Progenitor cell of endocrine pancreas (in vitro differentiated cells): ENCODE data around the gene DRAXIN. TPM values are rescaled to one million over a fixed set of nuclear protein-coding genes. Genes with fewer than 3 reads are reported as not detected.

Experiments used
- DNase-seq: peaks from one replicate; pipeline ENCODE4 v3.0.0; 2021; ENCODE audit warnings: low spot score; ENCODE audit not compliant: unreplicated experiment
- H3K27ac Mint-ChIP-seq: 2 replicates; pipeline ENCODE4 v1.8.0; 2021; ENCODE audit warnings: mild to moderate bottlenecking, moderate library complexity, mixed read lengths
- H3K27me3 Mint-ChIP-seq: 2 replicates; pipeline ENCODE4 v1.8.0; 2021; ENCODE audit warnings: mixed read lengths
- H3K36me3 Mint-ChIP-seq: 2 replicates; pipeline ENCODE4 v1.8.0; 2022; ENCODE audit warnings: mixed read lengths; ENCODE audit not compliant: insufficient read depth
- H3K4me1 Mint-ChIP-seq: 2 replicates; pipeline ENCODE4 v1.8.0; 2021; ENCODE audit warnings: low read depth, mixed read lengths
- H3K4me3 Mint-ChIP-seq: 2 replicates; pipeline ENCODE4 v1.8.0; 2021; ENCODE audit warnings: low read depth, mild to moderate bottlenecking, moderate library complexity, mixed read lengths
- H3K9me3 Mint-ChIP-seq: 2 replicates; pipeline ENCODE4 v1.8.0; 2021; ENCODE audit warnings: low read depth, mixed read lengths
- total RNA-seq: library from RNA; stranded (reverse); gene quantifications from 2 replicates; pipeline ENCODE4 v1.2.1, GENCODE V29; 2021
- TF ChIP-seq, protein P1 (sequence below): fragments of 200-600 bp; sonication (generic); IDR thresholded peaks from one replicate; pipeline ENCODE4 v1.5.0; 2021; ENCODE audit warnings: antibody characterized with exemption, mild to moderate bottlenecking; ENCODE audit not compliant: unreplicated experiment

The DRAXIN gene
- total RNA-seq, 1 donor from 2014 or later: 2.8 TPM

DNA sequence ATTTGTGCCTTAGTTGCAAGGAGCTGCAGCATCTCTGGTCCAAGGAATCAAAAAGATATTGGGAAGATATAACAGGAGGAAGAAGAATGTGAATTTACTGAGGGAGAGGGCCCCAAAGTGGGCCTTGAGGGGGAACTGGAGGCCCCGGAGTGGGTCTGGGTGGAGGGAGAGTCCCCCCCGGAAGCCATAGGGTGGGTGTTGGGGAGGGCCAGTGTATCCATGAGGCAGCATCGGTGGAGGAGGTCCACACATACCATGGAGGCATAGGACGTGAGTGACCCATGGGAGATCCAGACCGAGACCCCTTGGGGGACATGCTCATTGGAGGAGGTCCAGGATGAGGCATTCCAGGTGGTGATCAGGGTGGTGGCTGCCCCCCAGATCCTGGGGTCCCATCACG, 69.8 kb downstream of the DRAXIN start:
- peaks cover 40% of the 10 kb centered on the region for H3K27me3 Mint-ChIP-seq
- TF ChIP-seq, protein P1, sequence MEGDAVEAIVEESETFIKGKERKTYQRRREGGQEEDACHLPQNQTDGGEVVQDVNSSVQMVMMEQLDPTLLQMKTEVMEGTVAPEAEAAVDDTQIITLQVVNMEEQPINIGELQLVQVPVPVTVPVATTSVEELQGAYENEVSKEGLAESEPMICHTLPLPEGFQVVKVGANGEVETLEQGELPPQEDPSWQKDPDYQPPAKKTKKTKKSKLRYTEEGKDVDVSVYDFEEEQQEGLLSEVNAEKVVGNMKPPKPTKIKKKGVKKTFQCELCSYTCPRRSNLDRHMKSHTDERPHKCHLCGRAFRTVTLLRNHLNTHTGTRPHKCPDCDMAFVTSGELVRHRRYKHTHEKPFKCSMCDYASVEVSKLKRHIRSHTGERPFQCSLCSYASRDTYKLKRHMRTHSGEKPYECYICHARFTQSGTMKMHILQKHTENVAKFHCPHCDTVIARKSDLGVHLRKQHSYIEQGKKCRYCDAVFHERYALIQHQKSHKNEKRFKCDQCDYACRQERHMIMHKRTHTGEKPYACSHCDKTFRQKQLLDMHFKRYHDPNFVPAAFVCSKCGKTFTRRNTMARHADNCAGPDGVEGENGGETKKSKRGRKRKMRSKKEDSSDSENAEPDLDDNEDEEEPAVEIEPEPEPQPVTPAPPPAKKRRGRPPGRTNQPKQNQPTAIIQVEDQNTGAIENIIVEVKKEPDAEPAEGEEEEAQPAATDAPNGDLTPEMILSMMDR: no peak

DNA sequence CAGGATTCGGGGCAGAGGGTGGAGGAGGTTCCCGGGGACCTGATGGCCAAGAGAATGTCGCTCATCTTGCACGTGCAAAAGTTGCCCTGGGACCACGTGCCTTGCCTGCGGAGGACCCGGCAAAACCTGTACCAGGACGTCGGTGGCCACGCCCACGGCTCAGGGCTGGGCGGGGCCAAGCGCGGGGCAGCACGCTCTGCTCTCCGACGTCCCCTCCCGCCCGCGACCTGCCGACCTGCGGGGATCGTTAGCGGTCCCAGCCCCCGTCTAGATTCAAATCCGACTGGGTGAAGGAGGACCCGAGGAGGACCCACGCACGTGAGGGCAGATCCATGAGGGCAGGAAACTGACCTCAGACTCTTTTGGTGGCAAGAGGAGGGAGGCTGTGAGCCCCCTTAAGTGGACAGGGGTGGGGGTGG, 70.5 kb downstream of the DRAXIN start, which contains the start of gene C1orf167:
Gene C1orf167, plus strand, starts transcription at position 206 of the 419 bp plus-strand sequence. CDS start 2,208 bp downstream, outside the sequence.
- Mint-ChIP-seq H3K36me3 (no peaks in the 10 kb centered on the region), H3K4me3 (no peak within 1 kb of the TSS), H3K27ac (peak within 1 kb of the TSS; percentile 80), H3K4me1 (no peaks in the 10 kb centered on the region), H3K9me3 (peaks cover 3% of the 10 kb centered on the region), H3K27me3 (peaks cover 35% of the 10 kb centered on the region)
- DNase-seq: no peak
- TF ChIP-seq, protein P1: no peak

More for the DNA sequence above, 69.8 kb downstream of the DRAXIN start:
- H3K4me3 Mint-ChIP-seq: no peak overlapping the region
- no peaks in the 10 kb centered on the region for H3K36me3 Mint-ChIP-seq
- peaks cover 4% of the 10 kb centered on the region for H3K9me3 Mint-ChIP-seq
- no peaks in the 10 kb centered on the region for H3K4me1 Mint-ChIP-seq
- DNase-seq: no peak
- no peak overlapping the region for H3K27ac Mint-ChIP-seq

DNA sequence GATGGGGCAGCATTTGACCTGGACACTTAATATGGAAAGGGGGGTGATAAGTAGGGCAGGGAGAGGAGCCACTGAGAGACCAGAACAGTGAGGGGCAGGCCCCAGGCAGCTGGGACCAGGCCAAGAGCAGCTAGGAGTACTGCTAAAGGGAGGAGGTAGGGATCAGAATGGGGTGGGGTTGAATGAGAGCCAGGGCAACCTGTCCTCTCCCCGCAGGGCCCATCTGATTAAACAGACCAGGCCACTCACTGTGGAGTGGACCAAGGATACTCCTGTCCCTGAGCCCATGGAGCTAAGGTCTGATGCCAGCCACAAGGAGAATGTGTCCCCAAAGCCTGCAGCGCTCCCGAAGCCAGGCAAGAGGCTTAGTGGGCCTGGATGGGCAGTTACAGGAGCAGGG, 72.6 kb downstream of the DRAXIN start:
- no peak for DNase-seq
- H3K27me3 Mint-ChIP-seq: peaks cover 37% of the 10 kb centered on the region
- TF ChIP-seq, protein P1: no peak
- no peak overlapping the region for H3K4me3 Mint-ChIP-seq
- H3K4me1 Mint-ChIP-seq: no peaks in the 10 kb centered on the region
- H3K9me3 Mint-ChIP-seq: no peaks in the 10 kb centered on the region
- no peaks in the 10 kb centered on the region for H3K36me3 Mint-ChIP-seq
- no peak overlapping the region for H3K27ac Mint-ChIP-seq

DNA sequence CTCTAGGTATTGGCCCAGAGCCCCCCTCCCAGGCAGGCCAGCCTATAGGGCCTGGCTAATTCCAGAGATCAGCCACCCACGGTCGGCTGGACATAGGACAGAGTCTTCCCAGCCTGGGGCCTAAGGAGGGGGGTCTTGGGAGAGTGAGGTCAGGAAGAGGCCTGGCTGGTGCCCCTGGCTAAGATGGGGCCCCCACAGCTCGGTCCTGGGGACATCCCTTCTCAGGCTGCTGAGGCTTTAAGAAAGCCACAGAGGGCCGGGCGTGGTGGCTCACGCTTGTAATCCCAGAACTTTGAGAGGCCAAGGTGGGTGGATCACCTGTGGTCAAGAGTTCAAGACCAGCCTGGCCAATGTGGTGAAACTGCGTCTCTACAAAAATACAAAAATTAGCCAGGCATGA, 73.0 kb downstream of the DRAXIN start:
- DNase-seq: no peak
- H3K36me3 Mint-ChIP-seq: no peaks in the 10 kb centered on the region
- H3K27ac Mint-ChIP-seq: no peak overlapping the region
- peaks cover 37% of the 10 kb centered on the region for H3K27me3 Mint-ChIP-seq
- no peaks in the 10 kb centered on the region for H3K4me1 Mint-ChIP-seq
- H3K9me3 Mint-ChIP-seq: no peaks in the 10 kb centered on the region
- TF ChIP-seq, protein P1: no peak
- no peak overlapping the region for H3K4me3 Mint-ChIP-seq

DNA sequence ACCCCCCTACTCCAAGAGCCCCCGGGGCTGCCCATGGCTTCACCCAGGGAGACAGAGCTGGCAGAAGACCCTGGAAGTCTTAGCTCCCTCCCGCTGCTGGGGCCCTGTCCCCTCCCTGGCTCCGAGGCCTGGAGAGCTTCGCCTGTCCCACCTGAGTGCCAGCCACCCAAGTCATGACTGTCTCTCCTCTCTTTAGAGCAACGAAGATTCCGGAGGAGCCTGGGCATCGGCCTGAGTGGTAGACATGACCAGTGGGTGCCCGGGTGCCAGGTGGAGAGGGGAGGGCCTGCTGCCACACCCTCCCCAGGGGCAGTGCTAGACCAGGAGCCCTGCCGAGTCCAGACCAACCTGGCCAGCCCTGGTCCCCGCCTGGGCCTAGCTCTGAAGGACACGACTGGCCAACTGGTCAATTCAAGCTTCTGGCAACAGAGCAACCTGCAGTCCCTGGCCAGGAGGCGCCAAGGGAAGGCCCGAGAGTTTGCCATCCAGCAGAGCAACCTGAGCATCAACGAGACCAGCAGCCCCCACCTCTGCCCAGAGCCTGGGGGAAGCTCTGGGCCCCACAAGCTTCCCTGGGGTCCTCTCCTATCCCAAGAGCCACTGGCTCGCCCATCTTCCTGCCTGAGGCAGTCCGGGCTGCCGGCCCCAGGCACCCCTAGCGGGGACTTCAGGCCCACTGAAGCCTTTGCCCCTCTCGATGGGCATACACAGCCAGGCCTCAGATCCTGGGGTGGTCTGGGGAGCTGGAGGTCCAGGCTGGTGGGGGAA, 74.3 kb downstream of the DRAXIN start:
- H3K36me3 Mint-ChIP-seq: no peaks in the 10 kb centered on the region
- H3K27ac Mint-ChIP-seq: no peak overlapping the region
- no peak for DNase-seq
- no peaks in the 10 kb centered on the region for H3K4me1 Mint-ChIP-seq
- H3K4me3 Mint-ChIP-seq: no peak overlapping the region
- TF ChIP-seq, protein P1: no peak
- H3K9me3 Mint-ChIP-seq: no peaks in the 10 kb centered on the region
- peaks cover 29% of the 10 kb centered on the region for H3K27me3 Mint-ChIP-seq
